ENCODE measurements around the gene GART.

Gene GART

GRCh38 chr21:33552999-33553598, 11.2 kb upstream of the GART start:
- no peak for DNase-seq (ENCODE audit: low read depth in 2 of 2)

GRCh38 chr21:33552093-33552998, 10.4 kb upstream of the GART start:
- DNase-seq (ENCODE audit: low read depth in 2 of 2): no peak

DNA sequence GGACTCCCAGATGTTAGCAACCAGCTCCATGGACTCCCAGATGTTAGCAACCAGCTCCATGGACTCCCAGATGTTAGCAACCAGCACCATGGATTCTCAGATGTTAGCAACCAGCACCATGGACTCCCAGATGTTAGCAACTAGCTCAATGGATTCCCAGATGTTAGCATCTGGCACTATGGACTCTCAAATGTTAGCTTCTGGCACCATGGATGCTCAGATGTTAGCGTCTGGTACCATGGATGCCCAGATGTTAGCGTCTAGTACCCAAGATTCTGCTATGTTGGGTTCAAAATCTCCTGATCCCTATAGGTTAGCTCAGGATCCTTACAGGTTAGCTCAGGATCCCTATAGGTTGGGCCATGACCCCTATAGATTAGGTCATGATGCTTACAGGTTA, 9.7 kb upstream of the GART start:
- DNase-seq (ENCODE audit: low read depth in 2 of 2): no peak

DNA sequence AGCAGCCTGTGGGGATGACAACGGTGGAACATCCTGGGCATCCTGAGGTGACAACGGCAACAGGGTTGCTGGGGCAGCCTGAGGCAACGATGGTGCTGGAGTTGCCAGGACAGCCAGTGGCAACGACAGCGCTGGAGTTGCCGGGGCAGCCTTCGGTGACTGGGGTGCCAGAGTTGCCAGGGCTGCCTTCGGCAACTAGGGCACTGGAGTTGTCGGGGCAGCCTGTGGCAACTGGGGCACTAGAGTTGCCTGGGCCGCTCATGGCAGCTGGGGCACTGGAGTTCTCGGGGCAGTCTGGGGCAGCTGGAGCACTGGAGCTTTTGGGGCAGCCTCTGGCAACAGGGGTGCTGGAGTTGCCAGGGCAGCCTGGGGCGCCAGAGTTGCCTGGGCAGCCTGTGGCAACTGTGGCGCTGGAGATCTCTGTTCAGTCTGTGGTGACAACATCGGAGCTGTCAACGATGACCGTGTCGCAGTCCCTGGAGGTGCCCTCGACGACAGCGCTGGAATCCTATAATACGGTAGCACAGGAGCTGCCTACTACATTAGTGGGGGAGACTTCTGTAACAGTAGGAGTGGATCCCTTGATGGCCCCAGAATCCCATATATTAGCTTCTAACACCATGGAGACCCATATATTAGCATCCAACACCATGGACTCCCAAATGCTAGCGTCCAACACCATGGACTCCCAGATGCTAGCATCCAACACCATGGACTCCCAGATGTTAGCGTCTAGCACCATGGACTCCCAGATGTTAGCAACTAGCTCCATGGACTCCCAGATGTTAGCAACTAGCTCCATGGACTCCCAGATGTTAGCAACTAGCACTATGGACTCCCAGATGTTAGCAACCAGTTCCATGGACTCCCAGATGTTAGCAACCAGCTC, 9.1 kb upstream of the GART start:
- DNase-seq (ENCODE audit: low read depth in 2 of 2): no peak

GRCh38 chr21:33549848-33550771, 8.2 kb upstream of the GART start:
- no peak for DNase-seq (ENCODE audit: low read depth in 2 of 2)

DNA sequence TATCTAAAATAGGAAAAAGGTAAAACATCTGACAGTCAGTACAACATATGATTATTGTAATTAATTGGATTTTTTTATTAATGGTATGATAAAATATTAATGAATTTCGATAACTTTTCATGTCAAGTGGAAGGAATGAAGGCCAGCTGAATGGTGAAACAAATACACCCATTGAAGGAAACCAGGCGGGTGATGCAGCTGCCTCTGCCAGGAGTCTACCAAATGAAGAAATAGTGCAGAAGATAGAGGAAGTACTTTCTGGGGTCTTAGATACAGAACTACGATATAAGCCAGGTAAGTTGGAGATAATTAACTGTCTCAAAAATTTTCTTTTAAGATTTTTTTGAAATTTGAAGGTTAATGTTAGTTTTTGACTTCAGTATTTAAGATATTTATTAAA, 4.2 kb upstream of the GART start:
- no peak for DNase-seq (ENCODE audit: low read depth in 2 of 2)

DNA sequence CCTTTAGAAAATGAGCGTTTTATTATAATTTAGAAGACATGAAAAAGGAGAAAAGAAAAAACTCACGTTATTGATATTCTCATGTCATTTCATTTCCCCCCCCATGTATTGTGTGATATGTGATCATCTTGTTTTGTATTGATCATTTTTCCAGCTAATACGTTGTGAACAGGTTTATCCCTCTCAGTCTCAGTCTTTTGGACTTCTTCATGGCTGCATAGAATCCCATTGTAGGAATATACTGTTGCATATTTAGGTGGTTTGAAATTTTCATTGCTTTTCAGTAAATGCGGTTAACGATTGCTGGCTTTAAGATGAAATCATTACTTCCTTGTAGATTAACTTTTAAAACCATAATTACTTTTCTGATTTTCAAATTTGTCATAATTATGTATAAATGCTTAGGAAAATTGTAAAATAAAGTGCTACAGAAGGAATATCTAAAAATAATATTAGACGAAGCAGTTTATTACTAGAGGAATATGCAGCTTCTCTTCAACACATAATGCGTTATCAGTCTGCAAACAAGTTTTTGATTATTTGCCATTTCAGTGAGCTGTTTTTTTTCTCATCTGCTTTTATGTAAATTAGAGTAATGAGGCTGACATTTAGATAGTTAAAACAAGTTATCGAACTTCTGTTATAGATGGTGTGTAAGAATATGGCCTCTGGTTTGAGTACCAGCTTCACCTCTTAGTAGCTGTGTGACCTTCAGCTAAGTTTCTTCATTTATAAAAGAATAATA, 2.7 kb upstream of the GART start:
- DNase-seq (ENCODE audit: low read depth in 2 of 2): no peak

GRCh38 chr21:33543505-33544129, 1.7 kb upstream of the GART start:
- peak; percentile 59 to 66 for DNase-seq (ENCODE audit: low read depth in 2 of 2)

DNA sequence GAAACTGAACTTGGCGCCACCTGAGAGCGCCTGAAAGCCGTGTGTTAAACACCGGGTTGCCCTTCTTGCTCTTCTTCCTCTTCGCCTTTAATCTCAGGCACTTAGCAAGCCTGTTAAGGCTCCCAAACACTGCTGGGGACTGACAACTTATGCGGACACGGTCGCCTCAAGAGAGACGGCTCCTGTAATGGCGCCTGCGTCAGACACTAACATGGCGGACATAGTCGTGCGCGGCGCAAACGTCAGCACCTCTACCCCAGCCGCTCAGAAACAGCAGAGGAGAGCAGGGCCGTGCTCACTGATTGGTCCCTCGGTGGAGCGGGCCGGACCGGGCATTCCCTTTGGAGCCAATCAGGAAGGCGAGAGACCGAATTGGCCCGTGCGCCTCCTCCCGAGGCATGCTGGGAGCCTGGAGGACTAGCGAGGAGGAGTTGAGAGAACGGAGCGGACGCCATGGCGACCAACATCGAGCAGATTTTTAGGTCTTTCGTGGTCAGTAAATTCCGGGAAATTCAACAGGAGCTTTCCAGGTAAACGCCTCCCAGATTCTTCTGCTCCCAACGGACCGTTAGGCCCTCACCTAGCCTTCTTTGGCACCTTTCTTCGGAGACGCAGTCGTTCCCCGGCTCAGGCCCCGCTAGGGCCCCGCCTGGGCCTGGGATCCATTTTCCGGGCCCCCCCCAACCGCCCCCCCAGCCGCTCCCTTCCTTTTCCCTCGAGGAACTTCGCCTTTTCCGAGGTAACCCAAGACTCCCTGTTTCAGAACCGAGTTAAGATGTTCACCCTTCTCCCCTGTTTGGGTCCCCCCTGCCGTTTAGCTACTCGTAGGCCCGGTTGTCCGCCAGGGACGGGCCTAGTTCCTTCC, 955 bp upstream of the GART start, which contains the start of gene SON:
SON (plus strand) TSS at position 399 of the 865 bp plus-strand sequence; CDS start at position 454, 55 bp downstream.
- DNase-seq (ENCODE audit: low read depth in 2 of 2): peak; percentile 93

GRCh38 chr21:33541105-33541711, 709 bp downstream of the GART start:
- DNase-seq (ENCODE audit: low read depth in 2 of 2): no peak

DNA sequence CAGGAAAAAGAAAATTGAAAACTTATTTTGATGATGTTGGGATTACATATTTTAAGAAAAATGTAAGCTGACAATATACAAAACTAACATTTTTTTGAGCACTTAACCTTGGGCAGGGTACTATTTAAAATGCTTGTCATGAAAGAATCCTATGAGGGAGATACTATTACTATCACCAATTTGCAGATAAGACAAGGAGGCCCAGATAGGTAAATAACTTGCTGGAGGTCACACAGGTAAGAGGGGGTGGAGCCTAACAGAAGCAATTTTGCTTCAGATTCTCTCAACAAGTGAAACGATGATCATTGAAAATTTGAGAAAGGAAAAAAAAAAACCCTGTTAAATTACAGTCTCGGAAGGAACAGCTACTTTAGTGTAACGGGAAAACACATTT, 1.2 kb downstream of the GART start:
- DNase-seq (ENCODE audit: low read depth in 2 of 2): no peak

- no peak for DNase-seq (ENCODE audit: low read depth in 2 of 2)
Observed at GRCh38 chr21:33539616-33540015, 2.3 kb downstream of the GART start.

- no peak for DNase-seq (ENCODE audit: low read depth in 2 of 2)
Observed at GRCh38 chr21:33537212-33537611, 4.7 kb downstream of the GART start.

DNA sequence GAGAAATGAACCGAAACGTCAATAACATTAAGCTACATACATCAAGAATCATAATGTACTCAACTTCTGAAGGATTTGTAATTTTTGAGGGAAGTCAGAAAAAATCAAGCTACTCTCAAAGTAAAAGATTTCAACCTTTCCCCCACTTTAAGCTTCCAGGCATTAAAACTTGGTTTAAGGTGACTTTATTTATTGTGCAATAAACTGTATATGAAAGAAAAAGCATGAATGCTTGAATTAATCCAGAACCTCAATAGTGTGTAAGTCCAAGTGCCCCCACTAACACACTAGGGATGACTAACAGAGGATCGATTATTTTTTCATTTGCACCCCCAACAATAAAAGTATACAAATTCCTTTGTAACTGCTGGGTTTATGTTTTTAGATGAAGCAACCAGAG, 10.9 kb downstream of the GART start:
- DNase-seq (ENCODE audit: low read depth in 2 of 2): no peak

DNA sequence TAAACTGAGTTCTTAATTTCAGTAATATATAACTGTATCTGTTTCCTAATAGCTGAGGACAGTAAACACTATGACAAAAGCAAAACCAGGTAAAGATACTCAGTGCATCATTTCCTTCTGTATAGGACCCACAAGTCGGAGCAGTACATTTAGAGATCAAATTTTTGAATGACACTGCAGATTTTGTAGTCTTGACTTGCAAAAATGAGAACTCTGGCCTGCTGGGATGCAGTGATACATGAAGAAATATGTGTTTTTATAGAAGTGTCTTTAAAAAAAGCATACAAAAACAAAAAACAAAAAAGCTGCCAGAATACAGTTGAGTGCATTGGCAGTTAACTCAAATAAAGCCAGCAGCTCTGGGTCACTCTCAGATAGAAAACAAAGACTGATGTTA, 19.0 kb downstream of the GART start:
- no peak for DNase-seq (ENCODE audit: low read depth in 2 of 2)

- no peak for DNase-seq (ENCODE audit: low read depth in 2 of 2)
Observed at GRCh38 chr21:33522297-33522952, 19.5 kb downstream of the GART start.

- DNase-seq (ENCODE audit: low read depth in 2 of 2): no peak
Observed at GRCh38 chr21:33518899-33519298, 23.0 kb downstream of the GART start.

GRCh38 chr21:33514229-33514628, 27.7 kb downstream of the GART start:
- DNase-seq (ENCODE audit: low read depth in 2 of 2): no peak

Measured in activated CD4-positive, alpha-beta T cell treated with anti-CD3 and anti-CD28 coated beads for 24 hours (primary cell).